Gastrocnemius medialis (tissue), 4 donors: Measurements from ENCODE around the gene CLNK. TPM values are rescaled to one million over a fixed set of nuclear protein-coding genes. Genes with fewer than 3 reads are reported as not detected.

Experiments
- ATAC-seq, 2 donors: fragments of 150-250 bp; one replicate each; pipeline ENCODE4 v1.9.1; 2016
- DNase-seq, 2 donors: peaks; one replicate each; pipeline ENCODE4 v3.0.0-alpha.2; 2019
- H3K27ac ChIP-seq, 4 donors: fragments of 200-600 bp; sonication (generic); 1 replicate in 1 of 4; 2 replicates in 3 of 4; pipeline ENCODE4 v1.5.1; 2016 to 2018; ENCODE audit warnings: mild to moderate bottlenecking in 2 of 4, moderate library complexity in 1 of 4
- H3K27me3 ChIP-seq, 3 donors: fragments of 200-600 bp; sonication (generic) in 2 of 3; 1 replicate in 1 of 3; 2 replicates in 2 of 3; pipeline versions ENCODE4 v1.5.1 to v1.6.0; 2016 to 2019; ENCODE audit warnings: mild to moderate bottlenecking in 1 of 3, moderate library complexity in 1 of 3
- H3K36me3 ChIP-seq, 2 donors: fragments of 200-600 bp; sonication (generic) in 1 of 2; one replicate each; pipeline ENCODE4 v1.5.1; 2017 to 2018
- H3K4me1 ChIP-seq, 2 donors: fragments of 200-600 bp; sonication (generic) in 1 of 2; one replicate each; pipeline ENCODE4 v1.5.1; 2016 to 2017; ENCODE audit warnings: mild to moderate bottlenecking in 2 of 2
- H3K4me3 ChIP-seq, 4 donors: fragments of 200-600 bp; sonication (generic) in 3 of 4; 1 replicate in 1 of 4; 2 replicates in 3 of 4; pipeline ENCODE4 v1.5.1; 2016 to 2019; ENCODE audit warnings: mild to moderate bottlenecking in 2 of 4
- H3K9me3 ChIP-seq, 3 donors: fragments of 200-600 bp; sonication (generic) in 2 of 3; 1 replicate in 1 of 3; 2 replicates in 2 of 3; pipeline ENCODE4 v1.5.1; 2016 to 2019
- CTCF ChIP-seq, 5 experiments: fragments of 450-650 bp in 3 of 5; fragments of 200-600 bp in 2 of 5; sonication (generic) in 2 of 5; IDR thresholded peaks in 4 of 5; conservative IDR thresholded peaks in 1 of 5; 1 replicate in 4 of 5; 2 replicates in 1 of 5; pipeline ENCODE4 v1.5.1; 2016 to 2019; ENCODE audit warnings: antibody characterized with exemption in 5 of 5, mild to moderate bottlenecking in 3 of 5, moderate library complexity in 3 of 5
- POLR2A ChIP-seq, 2 donors: fragments of 450-650 bp; IDR thresholded peaks; one replicate each; pipeline ENCODE4 v1.6.1; 2017; ENCODE audit warnings: antibody characterized with exemption in 2 of 2, mild to moderate bottlenecking in 2 of 2, moderate library complexity in 2 of 2
- in situ Hi-C, 4 donors: fragments of 200-750 bp; cut with MboI; loops; one replicate each; pipeline versions ENCODE4 v1.15.0 to v1.8.0; 2017; ENCODE audit warnings: low sequenced_read_pairs in 4 of 4
- intact Hi-C: fragments of 100-400 bp; cut with DNase I; formaldehyde crosslinking; loops from one replicate; pipeline ENCODE4 v1.15.1; 2023; ENCODE audit warnings: low total_unique reads
- total RNA-seq, 4 donors: library from RNA; depleted of rRNA; stranded (reverse); fragments of >200 nt; gene quantifications; one replicate each; pipeline versions ENCODE4 v1.1.0 to v1.2.3, GENCODE V29; 2016

Gene CLNK
- total RNA-seq, 4 donors from 2014 or later: not detected

- no peaks in the 10 kb centered on the region for H3K27me3 ChIP-seq
- intact Hi-C loops: no loop called here
- ATAC-seq: no peak
- H3K4me3 ChIP-seq: no peak overlapping the region
- no peak overlapping the region for H3K27ac ChIP-seq
- H3K9me3 ChIP-seq: no peaks in the 10 kb centered on the region
- in situ Hi-C loops: no loop called here
- TF ChIP-seq CTCF (IDR thresholded peaks at IDR 0.05 in 4 of 5, conservative IDR thresholded peaks at IDR 0.05 in 1 of 5): no peak
- TF ChIP-seq POLR2A (IDR thresholded peaks at IDR 0.05): no peak
- no peaks in the 10 kb centered on the region for H3K4me1 ChIP-seq
- H3K36me3 ChIP-seq: no peaks in the 10 kb centered on the region
- DNase-seq: no peak
Observed at GRCh38 chr4:10532155-10532554, 152.4 kb downstream of the CLNK start.

GRCh38 chr4:10530137-10530786 is 154.3 kb downstream of the CLNK start:
- DNase-seq (no peak), ATAC-seq (peak; percentile 53 to 79)
- in situ Hi-C loops (no loop called here), intact Hi-C loops (no loop called here)
- peak overlapping the region in 3 of 4 donors; percentile 31 to 60 (median 39) for H3K27ac ChIP-seq
- no peaks in the 10 kb centered on the region for H3K36me3 ChIP-seq
- no peaks in the 10 kb centered on the region for H3K4me1 ChIP-seq
- H3K27me3 ChIP-seq: no peaks in the 10 kb centered on the region
- no peak overlapping the region for H3K4me3 ChIP-seq
- no peak for TF ChIP-seq POLR2A (IDR thresholded peaks at IDR 0.05)
- no peak for TF ChIP-seq CTCF (IDR thresholded peaks at IDR 0.05 in 4 of 5, conservative IDR thresholded peaks at IDR 0.05 in 1 of 5)
- no peaks in the 10 kb centered on the region for H3K9me3 ChIP-seq

- ATAC-seq: peak in 1 of 2 donors; percentile 41
- DNase-seq: no peak
- H3K9me3 ChIP-seq: no peaks in the 10 kb centered on the region
- in situ Hi-C loops (no loop called here), intact Hi-C loops (no loop called here)
- H3K27ac ChIP-seq: peak overlapping the region in 3 of 4 donors; percentile 31 to 60 (median 39)
- H3K36me3 ChIP-seq: no peaks in the 10 kb centered on the region
- no peak overlapping the region for H3K4me3 ChIP-seq
- no peaks in the 10 kb centered on the region for H3K27me3 ChIP-seq
- no peaks in the 10 kb centered on the region for H3K4me1 ChIP-seq
- TF ChIP-seq CTCF (IDR thresholded peaks at IDR 0.05 in 4 of 5, conservative IDR thresholded peaks at IDR 0.05 in 1 of 5) (no peak), POLR2A (IDR thresholded peaks at IDR 0.05) (no peak)
Observed at GRCh38 chr4:10529291-10530136, 155.1 kb downstream of the CLNK start.

GRCh38 chr4:10527438-10527837 is 157.1 kb downstream of the CLNK start:
- Histone ChIP-seq H3K27me3 (no peaks in the 10 kb centered on the region), H3K4me3 (no peak overlapping the region), H3K9me3 (no peaks in the 10 kb centered on the region), H3K36me3 (no peaks in the 10 kb centered on the region), H3K27ac (no peak overlapping the region), H3K4me1 (no peaks in the 10 kb centered on the region)
- intact Hi-C loops (no loop called here), in situ Hi-C loops (no loop called here)
- DNase-seq (no peak), ATAC-seq (no peak)
- TF ChIP-seq POLR2A (IDR thresholded peaks at IDR 0.05) (no peak), CTCF (IDR thresholded peaks at IDR 0.05 in 4 of 5, conservative IDR thresholded peaks at IDR 0.05 in 1 of 5) (no peak)
